ENCODE results near the gene COTL1.

The COTL1 gene

GRCh38 chr16:84594725-84595038, 23.2 kb downstream of the COTL1 start:
- no peak for DNase-seq

GRCh38 chr16:84593825-84594724, 23.8 kb downstream of the COTL1 start:
- no peak for DNase-seq

- no peak for DNase-seq
Measured at GRCh38 chr16:84592718-84593117, 25.2 kb downstream of the COTL1 start.

- no peak for DNase-seq
Measured at GRCh38 chr16:84589975-84590719, 27.7 kb downstream of the COTL1 start.

- DNase-seq = no peak
Measured at GRCh38 chr16:84588991-84589390, 28.9 kb downstream of the COTL1 start.

GRCh38 chr16:84585886-84586285, 32.0 kb downstream of the COTL1 start:
- no peak for DNase-seq

- DNase-seq = no peak
Measured at GRCh38 chr16:84585467-84585866, 32.4 kb downstream of the COTL1 start.

- no peak for DNase-seq
Measured at GRCh38 chr16:84584678-84585077, 33.2 kb downstream of the COTL1 start.

- no peak for DNase-seq
Measured at GRCh38 chr16:84583995-84584394, 33.9 kb downstream of the COTL1 start.

GRCh38 chr16:84582958-84583516, 34.8 kb downstream of the COTL1 start:
- DNase-seq = no peak

GRCh38 chr16:84581158-84581557, 36.7 kb downstream of the COTL1 start:
- DNase-seq = no peak

GRCh38 chr16:84579936-84580335, 37.9 kb downstream of the COTL1 start:
- peak; percentile 17 for DNase-seq

- DNase-seq = no peak
Measured at GRCh38 chr16:84578538-84579126, 39.2 kb downstream of the COTL1 start.

- DNase-seq = no peak
Measured at GRCh38 chr16:84577034-84577803, 40.7 kb downstream of the COTL1 start.

GRCh38 chr16:84575914-84576313, 42.0 kb downstream of the COTL1 start:
- DNase-seq = no peak

- no peak for DNase-seq
Measured at GRCh38 chr16:84574191-84574590, 43.7 kb downstream of the COTL1 start.

GRCh38 chr16:84572096-84572495, 45.8 kb downstream of the COTL1 start:
- DNase-seq = no peak

- no peak for DNase-seq
Measured at GRCh38 chr16:84571506-84571905, 46.4 kb downstream of the COTL1 start.

- peak; percentile 74 for DNase-seq
Measured at GRCh38 chr16:84570739-84571403, 47.0 kb downstream of the COTL1 start.

- no peak for DNase-seq
Measured at GRCh38 chr16:84569382-84569987, 48.4 kb downstream of the COTL1 start.

GRCh38 chr16:84568066-84568465, 49.8 kb downstream of the COTL1 start:
- DNase-seq = no peak
